ENCODE results near the gene GARNL3.

GARNL3 gene

DNA sequence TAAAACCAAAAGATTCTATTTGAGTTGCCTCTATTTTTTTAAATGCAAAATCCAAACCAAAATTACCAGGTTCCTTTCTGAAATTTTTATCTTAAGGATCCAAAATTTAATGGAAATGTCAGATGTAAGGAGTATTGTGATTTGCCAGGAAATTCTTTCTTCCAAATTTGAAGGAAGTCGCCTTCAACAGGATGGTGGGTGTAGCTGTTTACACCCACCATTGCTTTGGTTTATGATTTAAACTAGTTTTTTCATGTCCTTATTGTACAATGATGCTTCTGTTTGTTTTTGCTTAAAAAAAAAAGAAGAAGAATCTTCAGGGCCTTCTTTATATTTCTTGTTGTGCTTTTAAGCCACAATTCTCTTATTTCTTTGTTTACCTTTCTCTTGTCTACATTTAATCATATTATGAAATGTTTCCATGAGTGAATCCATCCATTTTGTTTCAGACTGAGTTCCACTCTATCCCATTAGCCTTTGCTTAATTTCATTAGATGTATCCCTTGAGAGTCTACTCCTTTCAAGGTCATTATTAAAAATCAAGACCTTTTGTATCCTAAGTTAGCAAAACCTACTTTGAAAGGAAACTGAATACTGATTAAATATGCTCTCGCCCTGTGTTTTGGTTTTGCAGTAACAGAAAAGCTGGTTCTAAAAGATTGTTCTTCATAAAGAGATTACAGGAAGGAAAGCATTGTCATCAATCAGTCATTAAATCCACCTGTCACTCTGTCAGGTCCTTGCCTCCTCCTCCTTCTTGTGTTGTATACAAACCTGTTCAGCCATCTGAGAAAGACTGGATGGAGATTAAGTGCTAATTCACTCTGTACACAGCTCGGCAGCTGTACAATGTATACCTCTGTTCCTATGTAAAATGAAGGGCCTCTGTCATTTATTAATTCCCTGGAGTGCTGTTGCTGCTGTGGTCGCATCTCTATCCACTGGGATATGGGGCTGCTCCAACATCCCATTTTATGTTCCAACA lies 86.9 kb downstream of the GARNL3 start:
- no peak for DNase-seq (ENCODE audit: low read depth, low spot score)

DNA sequence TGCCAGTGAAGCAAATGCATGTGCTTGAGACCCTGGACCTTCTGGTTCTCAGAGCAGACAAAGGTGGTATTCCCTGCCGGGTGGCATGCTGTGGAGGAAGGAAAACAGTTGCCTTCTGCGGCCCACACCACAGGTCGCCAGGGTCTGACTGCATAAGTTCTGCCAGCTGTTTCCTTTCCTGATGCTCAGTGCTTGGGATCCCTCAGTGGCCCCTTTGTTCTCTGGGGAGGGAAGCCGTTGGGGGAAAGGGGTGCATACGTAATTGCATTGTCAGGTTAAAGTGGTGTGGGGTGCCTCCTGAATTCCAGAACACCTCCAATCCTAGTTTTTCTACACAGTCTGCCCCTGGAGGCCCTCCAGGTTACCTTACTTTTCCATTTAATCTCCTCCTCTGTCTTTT lies 89.3 kb downstream of the GARNL3 start:
- peak; percentile 90 for DNase-seq (ENCODE audit: low read depth, low spot score)

- DNase-seq (ENCODE audit: low read depth, low spot score) = no peak
Measured at GRCh38 chr9:127356906-127357305, 92.3 kb downstream of the GARNL3 start.

GRCh38 chr9:127358023-127358535 lies 93.5 kb downstream of the GARNL3 start:
- no peak for DNase-seq (ENCODE audit: low read depth, low spot score)

- no peak for DNase-seq (ENCODE audit: low read depth, low spot score)
Measured at GRCh38 chr9:127358770-127359169, 94.2 kb downstream of the GARNL3 start.

DNA sequence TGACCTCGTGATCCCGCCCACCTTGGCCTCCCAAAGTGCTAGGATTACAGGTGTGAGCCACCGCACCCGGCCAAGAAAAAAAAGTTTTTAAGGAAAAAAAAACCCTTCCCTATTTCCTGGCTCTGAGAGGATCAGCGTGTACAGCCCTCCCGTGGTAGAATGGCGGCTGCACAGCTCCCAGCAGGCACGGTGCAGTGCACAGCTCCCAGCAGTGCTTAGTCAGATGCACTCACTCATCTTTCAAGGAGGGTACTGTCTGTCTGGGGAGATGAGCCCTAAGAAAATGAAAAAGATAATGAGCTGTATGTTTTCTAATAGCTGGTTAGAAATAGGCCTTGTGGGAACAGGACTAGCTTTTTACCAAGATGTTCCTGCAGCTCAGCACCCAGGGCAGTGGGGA lies 95.7 kb downstream of the GARNL3 start:
- no peak for DNase-seq (ENCODE audit: low read depth, low spot score)

GRCh38 chr9:127360829-127361228 lies 96.3 kb downstream of the GARNL3 start:
- peak; percentile 61 for DNase-seq (ENCODE audit: low read depth, low spot score)

- DNase-seq (ENCODE audit: low read depth, low spot score) = no peak
Measured at GRCh38 chr9:127361561-127361960, 97.0 kb downstream of the GARNL3 start.

DNA sequence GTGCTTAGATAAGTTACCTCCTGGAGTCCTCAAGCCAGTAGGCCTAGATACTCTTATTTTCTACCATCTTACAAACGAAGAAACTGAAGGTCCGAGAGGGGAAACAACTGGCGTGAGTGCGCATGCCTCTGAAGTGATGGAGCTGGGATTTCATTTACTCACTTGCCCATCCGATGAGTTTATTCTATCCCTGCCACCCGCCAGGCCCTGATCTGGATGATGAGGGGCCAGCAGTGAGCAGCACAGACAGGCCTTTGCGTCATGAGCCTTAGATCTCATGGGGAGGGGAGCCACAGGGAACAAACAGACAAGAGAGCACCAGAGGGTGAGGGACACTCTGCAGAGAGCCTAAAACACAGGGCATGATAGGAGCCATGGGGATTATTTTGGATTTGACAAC lies 98.3 kb downstream of the GARNL3 start:
- DNase-seq (ENCODE audit: low read depth, low spot score) = no peak

- DNase-seq (ENCODE audit: low read depth, low spot score) = no peak
Measured at GRCh38 chr9:127365461-127365860, 100.9 kb downstream of the GARNL3 start.

DNA sequence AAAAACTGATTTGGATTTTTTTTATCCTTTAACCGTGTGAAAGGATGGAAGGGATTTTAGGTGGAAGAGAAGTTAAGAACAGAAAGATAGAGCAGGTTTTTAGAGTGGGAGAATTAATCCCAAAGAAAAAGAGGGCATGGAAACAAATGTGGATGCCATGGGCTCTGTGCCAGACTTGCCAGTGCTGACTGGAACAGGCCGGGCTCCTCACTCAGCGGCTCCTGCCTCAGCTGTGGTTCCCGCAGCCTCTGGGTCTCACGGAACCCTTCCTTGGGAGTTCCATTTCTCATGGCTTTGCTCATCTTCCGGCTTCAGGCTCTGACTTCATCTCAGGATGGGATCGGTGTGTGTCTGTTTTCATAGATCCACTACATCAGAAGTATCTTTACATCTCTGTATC lies 102.0 kb downstream of the GARNL3 start:
- DNase-seq (ENCODE audit: low read depth, low spot score) = no peak

DNA sequence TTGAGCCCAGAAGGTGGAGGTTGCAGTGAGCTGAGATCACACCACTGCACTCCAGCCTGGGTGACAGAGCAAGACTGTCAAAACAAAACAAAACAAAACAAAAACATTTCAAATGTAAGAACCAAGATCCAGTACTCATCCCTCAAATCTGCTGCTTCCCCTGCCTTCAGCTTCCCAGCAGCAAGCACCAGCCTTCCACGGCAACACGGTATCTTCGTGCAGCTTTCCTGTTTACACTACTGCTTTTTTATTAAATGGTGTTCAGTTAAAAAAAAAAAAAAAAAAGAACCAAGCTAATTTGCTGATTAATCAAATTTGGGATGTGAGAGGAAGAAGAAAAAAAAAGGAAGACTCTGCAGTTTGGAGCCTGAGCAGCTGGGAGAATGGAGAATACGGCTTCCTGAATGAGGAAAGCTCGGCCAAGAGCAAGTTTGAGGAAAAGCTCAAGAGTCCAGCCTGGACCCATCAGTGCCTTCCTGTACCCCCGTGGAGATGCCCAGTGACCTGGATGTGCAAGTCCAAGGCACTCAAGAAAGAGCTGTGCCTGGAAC lies 104.4 kb downstream of the GARNL3 start:
- no peak for DNase-seq (ENCODE audit: low read depth, low spot score)

GRCh38 chr9:127369428-127369827 lies 104.9 kb downstream of the GARNL3 start:
- no peak for DNase-seq (ENCODE audit: low read depth, low spot score)

DNA sequence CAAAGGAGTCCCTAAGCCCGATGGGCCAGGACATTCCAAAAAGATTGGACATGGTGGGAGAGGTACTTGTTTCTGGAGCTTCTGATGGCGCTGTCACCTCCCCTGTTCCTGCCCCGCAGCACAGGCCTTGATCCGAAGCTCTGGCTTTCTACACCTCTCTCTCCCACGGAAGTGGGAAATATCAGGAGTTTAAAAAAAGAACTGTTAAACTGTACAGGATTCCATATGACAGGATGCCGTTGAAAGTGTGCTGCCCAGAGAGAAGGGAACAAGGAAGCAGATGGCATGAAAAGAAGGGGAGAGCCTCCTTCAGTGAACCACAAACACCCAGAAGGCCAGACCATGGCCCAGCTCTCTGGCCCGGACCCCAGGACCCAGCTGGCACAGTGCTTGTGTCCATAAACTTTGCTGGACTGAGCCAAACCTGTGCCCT lies 105.6 kb downstream of the GARNL3 start:
- DNase-seq (ENCODE audit: low read depth, low spot score) = no peak

DNA sequence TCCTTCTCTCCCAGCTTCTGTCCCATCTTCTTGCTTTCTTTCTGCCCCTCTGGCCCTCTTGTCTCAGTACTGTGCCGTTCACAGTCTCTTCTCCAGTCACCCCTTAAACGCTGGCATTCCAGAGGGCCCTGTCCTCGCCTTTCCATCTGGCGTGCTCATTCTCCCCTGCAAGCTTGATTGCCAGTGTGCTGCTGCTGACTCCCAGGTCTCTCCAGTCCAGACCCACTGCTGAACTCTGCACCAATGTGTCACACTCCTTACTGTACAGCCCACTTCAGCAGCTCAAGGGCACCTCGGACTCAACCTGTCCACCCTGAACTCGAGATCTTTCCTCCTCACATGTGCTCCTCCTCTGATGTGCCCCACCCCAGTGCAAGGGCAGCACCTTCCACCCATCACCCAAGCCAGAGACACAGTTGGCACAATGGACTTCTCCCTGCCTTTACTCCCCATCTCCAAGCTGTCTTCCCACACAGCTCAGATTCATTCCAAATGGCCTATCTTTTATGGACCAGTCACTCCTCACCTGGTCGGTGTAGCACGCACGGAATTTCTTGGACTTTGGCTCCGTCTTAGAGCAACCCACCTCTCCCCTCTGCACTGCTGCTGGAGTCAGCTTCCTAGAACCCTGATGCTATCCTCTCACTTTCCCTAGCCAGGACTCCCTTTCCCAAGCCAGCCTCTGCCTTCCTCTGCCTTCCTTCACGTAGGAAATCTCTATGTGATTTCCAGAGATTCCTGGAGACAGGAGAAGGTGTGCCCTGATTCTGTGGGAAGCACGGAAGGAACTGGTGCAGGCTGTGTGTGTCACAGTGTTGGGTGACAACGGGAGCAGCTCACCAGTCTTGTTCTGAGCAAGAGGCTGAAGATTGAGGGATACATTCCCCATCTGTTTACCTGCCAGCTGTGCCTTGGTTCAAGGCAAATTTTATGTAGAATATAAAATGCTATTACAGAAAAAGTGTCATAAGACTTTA lies 106.4 kb downstream of the GARNL3 start:
- no peak for DNase-seq (ENCODE audit: low read depth, low spot score)

GRCh38 chr9:127380479-127380878 lies 115.9 kb downstream of the GARNL3 start:
- no peak for DNase-seq (ENCODE audit: low read depth, low spot score)

DNA sequence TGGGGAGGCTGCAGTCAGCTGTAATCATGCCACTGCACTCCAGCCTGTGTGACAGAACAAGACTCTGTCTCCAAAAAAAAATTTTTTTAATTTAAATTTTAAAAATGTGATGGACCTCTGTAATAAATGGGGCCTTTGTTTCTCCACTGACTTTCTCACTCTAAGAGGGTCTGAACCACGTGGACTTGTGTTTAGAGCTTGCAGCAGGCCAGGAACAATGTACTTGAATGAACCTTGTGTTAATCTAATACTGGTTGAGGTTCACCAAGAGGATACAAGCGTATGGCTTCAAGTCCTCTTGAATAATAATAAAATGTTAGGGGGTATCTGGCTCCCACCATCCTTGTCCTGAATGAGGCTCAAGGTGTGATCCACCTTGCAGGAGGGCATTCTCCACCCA lies 118.0 kb downstream of the GARNL3 start:
- DNase-seq (ENCODE audit: low read depth, low spot score) = no peak

GRCh38 chr9:127384016-127384730 lies 119.6 kb downstream of the GARNL3 start:
- no peak for DNase-seq (ENCODE audit: low read depth, low spot score)

- no peak for DNase-seq (ENCODE audit: low read depth, low spot score)
Measured at GRCh38 chr9:127384901-127385300, 120.3 kb downstream of the GARNL3 start.

DNA sequence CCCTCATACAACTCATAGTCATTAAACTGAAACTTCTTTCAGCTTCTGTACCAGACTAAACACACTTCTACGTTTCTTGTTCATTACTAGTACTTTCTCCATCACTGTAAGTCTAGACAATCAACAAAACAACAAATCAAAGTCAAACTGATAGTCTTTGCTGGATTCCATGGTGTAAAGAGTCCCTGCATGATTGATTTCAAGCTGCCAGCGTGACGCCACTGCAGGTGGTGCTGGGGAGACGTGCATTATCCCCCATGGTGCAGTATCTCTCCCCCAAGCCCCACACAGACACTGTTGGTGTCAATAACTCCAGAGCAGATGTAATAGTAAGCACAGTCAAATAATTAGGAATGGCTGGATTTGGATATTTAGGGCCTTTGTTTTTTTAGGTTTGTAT lies 121.7 kb downstream of the GARNL3 start:
- no peak for DNase-seq (ENCODE audit: low read depth, low spot score)

- DNase-seq (ENCODE audit: low read depth, low spot score) = no peak
Measured at GRCh38 chr9:127386981-127387380, 122.4 kb downstream of the GARNL3 start.

All from iPS DF 19.7 (cell line).